ENCODE data around the gene VPS35.
"Not testable (repeated sequence)": the region's sequence is repeated elsewhere in the genome, so short reads cannot be mapped to it uniquely, and the experiment has no call there.

The VPS35 gene

DNA sequence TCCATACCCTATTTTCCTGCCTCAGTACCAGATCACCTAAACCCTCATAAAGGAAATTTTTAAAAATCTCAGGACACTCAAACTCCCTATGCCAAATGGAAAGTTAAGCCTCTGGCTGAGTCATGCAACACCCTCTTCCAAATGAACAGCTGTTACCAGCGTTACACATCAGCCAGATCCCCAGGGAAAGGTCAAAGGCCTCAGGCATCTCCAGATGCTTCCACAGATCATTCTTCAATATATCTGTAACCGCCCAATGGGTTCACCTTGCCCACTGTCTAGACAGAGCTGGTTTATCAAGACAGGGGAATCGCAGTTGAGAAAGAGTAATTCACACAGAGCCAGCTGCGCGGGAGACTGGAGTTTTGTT, 38.7 kb downstream of the VPS35 start:
- DNase-seq: peak; percentile 83

DNA sequence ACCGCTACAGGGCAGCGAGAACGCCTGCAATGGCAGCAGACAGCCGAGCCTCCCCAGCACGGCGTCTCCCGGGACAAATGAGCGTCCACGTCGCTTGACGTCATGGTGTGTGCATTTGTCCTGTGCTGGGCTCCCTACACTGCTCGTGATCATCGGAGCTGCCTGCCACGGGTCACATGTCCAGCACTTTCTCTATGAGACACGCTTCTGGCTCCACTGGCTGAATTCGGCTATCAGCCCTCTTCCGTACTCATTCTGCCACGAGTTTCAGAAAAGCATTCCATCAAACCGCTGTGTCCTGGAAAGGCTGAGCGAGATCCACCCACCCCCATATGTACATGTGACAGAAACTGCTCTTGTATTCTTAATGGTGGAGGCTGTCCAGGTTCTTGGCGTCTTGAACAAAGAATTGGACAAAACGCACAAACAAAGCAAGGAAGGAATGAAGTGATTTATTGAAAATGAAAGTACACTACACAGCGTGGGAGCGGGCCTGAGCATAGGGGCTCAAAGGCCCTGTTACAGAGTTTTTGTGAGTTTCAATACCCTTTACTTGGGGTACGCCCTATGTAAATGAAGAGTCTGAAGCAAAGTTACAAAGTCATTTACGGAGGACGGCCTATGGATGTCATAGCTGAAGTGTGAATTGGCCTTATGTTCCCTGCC, 39.3 kb downstream of the VPS35 start:
- peak; percentile 9 for DNase-seq

DNA sequence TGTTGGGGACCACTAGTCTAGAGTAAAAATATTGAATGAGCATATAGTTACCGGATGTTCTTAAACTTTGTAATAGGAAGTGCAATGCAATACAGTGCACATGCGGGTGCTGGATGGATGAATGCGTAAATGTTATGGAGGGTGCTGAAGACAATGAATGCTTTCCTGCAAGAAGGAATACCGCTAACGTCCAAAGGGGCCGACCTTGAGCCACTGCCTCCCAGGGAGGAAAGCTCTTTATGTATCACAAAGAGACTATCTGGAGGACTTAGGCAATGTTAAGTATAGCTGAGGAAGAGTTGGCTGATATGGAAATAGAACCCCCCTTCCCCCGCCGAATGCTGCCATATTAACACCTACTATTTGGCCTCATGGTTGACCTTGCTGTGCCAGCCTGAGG, 40.3 kb downstream of the VPS35 start:
- DNase-seq: no peak

DNA sequence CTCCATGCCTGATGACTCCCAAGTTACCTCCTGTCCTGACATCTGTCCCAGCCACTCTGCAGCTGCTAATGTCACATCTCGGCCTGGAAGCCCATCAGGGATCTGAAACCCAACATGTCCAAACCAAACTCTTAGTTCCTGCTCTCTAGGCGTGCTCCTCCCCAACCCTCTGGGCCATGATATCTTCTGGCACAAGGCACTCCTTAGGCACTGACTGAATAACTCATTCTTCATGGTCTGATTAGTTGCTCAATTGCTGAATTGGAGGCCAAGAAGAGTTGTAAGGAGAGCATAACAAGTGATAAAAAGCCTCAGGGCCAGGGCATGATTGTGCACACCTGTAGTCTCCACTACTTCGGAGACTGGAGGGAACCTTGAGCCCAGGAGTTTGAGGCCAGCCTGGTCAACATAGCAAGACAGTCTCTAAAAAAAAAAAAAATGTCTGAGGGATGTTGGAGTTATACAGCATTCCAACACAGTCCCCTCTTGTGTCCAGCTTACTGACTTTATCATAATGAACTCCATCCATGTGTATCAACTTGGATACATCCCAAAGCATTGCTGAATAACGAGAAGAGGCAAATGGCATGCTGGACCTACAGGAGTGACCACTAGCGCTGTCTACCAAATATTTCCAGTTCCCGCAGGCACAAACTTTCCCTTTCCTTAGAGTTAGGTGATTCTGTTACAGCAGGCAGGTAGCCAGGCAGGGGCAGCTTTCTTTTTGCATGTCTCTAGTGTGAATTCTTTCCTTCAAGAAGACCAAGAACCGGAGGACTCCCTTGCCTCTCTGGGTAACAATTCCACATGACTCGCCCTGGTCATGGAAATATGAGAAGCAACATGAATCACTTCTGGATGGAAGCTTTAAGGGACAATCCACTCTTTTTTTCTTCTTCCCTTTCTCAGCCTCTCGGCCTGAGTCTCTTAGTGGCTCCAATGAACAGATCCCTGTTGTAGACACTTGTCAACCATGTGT, 49.7 kb downstream of the VPS35 start:
- peak; percentile 40 for DNase-seq

DNA sequence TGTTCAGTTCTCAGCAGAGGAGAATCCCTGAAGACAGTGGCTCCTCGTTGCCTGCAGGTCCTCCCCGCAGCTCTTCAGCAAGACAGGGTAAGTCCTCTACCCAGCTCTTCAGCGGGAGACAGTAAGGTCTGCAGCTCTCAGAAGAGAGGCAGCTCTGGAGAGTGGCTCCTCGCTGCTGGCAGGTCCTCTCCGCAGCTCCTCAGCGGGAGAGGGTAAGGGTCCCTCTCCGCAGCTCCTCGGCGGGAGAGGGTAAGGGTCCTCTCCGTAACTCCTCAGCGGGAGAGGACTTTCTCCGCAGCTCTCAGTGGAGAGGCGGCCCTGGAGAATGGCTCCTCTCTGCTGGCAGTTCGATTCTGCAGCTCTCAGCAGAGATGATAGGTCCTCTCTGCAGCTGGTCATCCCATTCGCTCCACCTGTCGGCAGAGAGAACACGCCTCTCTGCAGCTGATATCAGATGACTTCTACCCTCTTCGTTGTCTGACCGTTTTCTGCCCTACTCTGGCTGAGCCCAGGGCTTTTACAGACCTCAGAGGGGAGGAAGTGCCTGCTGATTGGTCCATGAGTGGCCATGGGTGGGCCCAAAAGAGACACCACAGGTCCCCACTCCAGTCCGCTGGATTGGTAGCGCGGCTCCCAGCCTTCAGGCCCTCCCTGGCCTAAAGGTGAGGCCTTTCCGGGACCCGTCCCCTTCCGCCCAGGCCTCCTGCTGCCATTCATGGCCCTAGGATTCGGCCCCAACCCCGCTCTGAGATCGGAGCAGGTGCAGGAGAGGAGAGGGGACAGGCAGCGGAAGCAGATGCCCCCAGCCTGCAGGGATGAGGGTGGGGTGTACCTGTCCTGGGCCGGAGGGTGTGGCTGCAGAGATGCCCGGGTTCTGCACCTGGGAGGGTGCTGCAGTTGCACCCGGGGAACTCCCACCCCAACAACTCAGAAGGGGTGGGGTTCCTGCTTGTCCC, 55.9 kb downstream of the VPS35 start:
- no peak for DNase-seq

DNA sequence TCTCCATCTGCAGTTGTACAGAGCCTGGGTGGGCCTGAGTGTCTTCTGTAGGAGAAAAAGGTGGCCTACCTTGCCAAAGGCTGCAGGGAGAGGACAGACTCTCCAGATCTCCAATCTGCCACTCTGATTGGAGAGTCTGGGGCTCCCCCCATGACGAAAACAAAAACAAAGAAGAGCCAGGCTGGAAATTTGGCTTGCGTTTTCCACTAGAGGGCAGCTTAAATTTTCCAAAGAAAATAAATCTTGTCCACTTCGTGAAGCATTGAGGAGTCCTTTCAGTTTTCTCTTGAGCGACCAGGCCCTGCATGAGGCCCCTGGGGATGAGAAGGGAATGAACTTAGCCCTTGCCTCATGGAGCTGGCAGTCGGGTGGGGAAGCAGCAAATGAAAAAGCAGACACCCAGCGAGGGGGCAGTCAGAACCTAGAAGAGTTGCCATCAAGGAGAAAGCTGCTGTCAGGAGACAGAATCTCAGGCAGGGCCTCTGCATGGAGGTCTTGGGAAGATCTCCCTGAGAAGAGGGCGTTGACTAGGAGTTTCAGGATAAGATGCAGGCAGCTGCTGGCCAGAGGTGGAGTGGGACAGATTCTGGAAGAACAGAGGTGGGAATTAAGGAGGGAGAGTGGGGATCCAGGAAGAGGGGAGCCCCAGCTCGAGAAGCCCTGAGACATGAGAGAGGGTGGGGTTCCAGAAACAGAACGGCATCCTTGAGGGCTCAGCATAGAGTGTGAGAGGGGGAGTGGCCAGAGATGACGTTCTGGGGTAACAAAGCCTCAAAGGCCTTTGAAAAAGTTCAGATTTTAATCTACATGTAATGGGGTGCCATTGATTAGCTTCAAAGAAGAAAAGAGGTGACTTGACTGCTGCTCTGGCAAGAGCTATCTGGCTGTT, 59.4 kb downstream of the VPS35 start:
- DNase-seq: peak; percentile 73

DNA sequence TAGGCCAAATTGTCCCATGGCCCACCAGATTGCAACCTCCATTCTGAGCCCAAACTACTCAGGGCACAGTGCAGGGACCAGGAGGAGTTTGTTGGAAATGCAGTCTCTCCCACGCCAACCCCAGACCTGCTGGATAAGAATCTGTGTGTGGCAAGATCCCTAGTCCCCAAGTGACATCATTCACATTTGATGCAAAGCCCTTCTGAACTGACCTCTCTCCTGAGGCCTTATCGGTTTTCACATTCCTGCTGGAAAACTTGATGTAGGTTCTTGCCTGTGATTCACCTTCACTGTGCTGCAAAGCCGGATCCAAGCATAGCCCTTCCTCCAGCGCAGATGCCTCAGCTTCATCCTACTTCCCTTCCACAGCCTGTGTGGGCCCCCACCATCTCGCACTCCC, 61.2 kb downstream of the VPS35 start:
- DNase-seq: no peak

DNA sequence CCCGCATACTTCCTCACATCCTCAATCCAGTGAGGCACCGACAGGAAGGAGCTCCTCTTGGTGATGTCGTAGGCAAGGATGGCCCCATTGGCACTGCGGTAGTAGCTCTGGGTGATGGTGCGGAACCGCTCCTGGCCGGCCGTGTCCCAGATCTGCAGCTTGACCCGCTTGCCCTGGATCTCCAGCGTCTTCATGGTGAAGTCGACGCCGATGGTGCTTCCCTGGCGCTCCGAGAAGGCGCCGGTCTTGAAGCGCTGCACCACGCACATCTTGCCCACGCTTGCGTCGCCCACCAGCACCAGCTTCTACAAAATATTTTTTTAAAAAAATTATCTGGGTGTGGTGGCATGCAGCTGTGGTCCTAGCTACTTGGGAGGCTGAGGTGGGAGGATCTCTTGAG, 62.3 kb downstream of the VPS35 start:
- DNase-seq: not testable (repeated sequence)

DNA sequence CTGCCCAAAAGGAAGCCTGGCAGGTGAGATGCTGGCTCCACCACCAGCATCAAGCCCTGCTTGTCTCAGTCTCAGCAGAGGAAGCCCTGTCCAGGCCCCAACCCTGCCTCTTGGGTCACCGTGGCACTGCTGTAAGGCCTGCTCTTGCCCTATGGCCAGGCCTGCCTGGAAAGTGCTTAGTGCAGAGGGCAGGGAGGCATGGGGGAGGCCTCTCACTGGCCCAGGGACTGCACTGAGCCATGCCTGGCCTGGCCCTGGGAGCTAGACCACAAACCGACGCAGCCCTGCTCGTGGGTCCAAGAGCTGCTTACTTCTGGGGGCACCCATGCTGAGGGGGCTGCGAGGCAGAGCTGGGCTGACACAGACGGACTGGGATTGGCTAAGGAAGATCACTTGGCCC, 64.1 kb downstream of the VPS35 start:
- DNase-seq: not testable (repeated sequence)

DNA sequence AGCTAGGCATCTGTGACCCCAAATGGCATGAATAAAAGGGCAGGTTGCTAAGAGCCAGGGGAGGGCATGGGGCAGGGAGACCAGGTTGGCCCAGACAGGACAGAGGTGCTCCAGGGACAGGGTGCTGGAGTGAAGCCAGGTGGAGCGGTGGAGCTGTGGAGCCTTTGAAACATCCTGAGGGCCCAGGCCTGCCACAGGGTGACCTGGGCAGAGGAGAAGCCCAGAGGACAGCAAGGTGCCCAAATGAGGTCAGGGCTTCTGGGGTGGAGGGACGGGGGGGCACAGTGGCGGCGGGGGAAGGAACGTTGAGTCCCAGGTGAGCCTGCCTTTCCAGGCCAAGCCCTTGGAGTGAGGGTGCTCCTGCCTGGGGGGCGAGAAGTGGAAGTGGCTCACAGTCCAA, 65.3 kb downstream of the VPS35 start:
- not testable (repeated sequence) for DNase-seq

DNA sequence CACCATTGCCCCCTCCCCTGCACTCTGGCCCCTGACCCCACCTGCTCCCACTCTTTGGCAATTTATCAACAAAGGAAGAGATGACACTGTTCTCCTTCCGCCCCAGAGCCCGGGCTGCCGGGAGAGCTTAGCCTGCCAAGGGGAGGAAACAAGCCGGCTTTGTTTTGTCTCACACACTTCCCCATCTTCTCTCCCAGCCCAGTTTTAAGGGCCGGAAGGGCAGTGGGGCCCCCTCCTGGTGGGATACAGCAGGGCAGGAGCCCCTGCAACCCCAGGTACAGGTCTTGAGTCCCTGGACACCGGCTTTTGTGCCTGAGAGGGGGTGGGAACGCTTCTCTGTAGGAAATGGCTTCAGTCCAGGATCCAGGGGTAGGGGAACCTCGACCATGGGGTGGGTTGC, 65.7 kb downstream of the VPS35 start:
- not testable (repeated sequence) for DNase-seq

DNA sequence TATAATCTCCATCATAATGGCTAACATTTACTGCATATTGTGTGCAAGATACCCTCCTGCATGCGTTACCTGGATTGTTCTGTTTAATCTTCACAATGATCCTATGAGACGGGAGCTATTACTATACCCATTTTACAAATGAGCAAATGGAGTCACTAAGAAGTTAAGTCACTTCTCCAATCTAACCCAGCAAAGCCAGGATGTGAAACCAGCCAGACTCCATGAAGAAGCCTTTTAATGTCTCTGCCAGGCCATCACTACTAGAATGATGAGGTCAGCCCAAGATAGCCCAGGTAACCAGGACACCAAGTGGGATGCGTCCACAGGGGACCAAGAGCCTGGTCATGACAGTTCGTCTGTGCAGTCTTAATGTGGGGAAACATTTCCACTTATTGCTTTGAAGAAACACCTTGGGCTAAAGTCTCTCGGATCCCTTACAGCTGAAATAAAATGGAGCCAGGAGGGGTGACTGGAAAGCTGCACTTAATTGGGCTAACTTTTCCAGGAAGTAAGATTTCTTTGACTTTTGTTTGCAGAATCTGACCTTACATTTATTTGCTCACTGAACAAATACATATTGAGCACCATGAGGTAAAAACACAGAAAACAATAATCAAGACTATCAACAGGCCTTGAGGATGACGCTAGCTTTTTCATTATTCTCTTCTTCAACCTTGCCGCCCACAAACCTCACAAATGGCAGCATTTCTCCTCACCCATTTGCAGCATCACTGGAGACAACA, 66.9 kb downstream of the VPS35 start:
- no peak for DNase-seq

DNA sequence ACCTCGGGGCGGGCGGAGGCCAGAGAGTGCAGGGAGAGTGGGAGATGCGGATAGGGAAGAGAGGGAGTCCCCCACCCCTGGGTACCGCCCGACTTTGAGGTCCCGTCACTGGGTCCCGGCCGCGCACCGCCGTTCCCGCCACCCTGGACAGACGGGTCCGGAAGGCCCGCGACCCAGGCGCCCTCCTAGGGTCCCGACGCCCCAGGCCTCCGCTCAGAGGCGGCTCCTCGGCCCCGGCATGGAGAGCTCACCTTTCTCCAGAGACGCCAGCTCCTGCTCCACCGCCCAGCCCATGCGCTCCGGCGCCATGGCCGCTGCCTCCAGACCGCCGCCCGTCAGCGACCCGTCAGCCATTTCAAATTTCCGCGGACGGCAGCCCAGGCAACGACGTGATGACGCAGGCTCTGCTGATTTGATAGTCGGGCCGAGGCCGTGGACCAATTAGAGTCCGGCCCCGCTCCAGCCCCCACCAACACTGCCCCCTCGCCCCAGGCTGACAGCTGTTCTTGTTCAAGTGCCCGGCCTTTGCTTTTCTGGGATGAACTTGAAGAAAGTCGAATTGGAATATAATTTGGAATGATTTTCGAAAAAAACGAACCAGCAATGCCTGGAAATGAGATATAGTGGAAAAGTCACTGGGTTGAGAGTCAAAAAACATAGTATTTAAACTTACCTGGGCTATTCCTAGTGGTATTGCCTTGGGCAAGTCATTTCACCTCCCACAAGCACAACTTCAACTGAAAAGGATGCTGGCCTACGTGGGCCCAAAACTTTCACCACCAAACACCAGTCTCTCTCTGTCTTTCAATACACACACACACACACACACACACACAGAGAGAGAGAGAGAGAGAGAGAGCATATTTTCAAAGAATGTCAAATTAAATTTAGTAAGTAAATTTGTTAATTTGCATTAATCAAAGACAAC, 67.7 kb downstream of the VPS35 start, which contains the start of gene SHCBP1:
Gene SHCBP1 (minus strand): TSS at position 374 of the 928 bp plus-strand sequence. CDS start 20 bp downstream, at position 354.
- peak; percentile 87 for DNase-seq

DNA sequence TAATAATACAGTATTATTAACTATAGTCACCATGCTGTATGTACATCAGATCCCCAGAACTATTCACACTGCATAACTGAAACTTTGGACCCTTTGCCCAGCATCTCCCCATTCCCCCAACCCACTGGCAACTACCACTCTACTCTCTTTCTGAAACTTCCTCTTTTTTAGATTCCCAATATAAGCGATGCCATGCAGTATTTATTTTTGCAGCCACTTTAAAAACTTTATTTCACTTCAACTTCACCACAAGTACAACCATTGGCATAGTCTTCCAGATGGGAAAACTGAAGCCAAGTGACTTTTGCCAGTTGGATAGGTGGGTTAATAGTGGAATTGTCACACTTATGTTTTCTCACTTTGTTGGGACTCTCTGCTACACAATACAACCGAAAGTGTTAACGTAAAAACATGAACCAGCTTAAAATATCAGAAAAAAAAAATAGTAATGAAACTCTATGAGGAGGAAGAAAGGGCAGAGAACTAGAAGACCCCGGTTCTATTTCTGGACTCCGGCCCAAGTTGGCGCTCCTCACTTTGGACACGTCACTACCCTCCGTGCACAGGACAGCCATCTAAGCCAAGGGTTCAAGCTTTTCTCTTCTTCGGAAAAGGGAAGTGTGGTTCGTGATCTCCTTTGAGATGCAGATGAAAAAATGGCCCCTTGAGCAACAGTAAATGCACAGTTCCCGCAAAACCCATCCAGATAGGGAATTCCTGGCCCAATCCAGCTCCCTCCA, 68.5 kb downstream of the VPS35 start:
- DNase-seq: peak; percentile 18

DNA sequence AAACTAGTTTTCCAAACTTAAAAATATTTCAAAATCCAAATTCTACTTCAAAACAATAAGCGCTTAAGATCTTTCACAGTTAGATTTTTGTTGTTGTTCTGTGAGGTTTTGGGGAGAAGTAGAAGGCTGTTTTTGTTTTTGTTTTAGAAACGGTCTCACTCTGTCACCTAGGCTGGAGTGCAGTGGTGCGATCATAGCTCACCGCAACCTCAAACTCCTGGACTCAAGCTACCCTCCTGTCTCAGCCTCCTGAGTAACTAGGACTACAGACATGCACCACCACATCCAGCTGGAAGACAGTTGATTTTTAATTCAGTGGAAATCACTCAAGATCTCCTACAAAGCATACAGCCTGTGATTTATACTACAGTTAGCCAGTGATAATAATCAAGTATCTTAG, 70.5 kb downstream of the VPS35 start:
- no peak for DNase-seq

DNA sequence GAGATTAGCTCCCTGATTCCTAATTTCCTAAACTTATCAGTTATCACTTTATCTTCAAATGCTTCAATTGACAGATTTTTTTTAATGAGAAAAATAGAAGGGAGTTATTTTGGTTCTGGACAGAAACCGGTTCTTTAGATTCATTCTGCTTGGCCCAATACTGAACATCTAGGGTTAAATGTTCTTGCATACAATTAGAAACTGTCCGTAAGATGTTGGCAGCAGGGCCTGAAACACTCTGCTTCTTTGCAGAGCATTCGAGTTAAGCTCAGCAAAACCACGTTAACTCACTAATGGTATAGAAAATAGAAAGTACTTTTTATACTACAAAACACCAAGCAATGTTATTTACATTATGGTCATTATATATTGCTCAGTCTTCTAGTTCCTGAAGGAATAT, 75.0 kb downstream of the VPS35 start:
- DNase-seq: no peak

DNA sequence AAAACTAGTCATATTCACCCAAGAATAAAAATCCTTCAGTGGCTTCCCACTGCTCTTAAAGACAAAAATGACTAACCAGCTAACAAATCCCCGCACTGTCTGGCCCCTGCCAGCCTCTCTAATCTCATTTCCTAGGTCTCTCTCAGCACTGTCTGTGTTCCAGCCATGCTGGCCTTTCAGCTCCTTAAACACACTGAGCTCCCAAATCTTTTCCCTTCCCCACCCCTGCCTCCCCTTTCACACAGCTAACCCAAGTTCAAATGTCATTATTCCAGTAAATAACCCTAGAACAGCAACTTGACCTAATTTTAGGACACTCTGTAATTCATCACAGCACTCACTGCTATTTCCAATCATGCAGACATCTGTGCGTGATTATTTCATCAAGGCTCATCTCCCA, 75.6 kb downstream of the VPS35 start:
- DNase-seq: no peak

DNA sequence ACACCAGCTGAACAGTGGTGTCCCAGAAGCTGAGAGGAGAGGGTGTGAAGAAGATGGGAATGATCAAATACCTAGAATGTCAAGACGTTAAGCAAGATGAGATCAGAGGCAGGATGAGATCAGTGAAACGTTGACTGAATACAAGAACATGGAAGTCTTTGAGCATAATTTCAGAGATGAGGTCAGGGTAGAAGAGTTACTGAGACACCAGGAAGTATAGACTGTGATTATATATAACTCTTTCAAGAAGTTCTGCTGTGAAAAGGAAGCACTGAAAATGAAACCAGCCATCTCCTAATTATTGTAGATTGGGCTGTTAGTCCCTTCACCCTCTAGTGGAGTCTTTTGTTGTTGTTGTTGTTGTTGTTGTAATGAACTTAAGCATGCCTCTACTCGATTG, 76.9 kb downstream of the VPS35 start:
- no peak for DNase-seq

DNA sequence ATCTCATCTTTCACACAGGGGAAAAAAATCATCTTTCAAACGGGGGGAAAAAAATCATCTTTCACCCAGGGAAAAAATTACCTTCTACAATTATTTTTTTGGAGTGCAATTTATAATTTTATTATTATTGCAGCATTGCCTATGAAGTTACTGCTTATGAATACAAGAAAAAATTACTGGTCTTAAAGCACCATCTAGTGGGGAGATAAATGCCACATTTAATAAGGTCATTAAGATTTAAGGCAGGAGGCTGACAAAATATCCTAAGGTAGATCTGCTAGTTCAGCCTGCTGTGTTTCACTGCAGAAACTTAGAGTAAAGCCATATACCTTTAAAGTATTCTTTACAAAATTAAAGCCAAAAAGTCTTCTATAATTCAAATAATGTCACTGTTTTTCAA, 81.4 kb downstream of the VPS35 start:
- DNase-seq: peak; percentile 52
